ENCODE data around the gene IL1RAPL1.

GRCh38 chrX:28884823-28885222 is 297.6 kb downstream of the IL1RAPL1 start:
- TF ChIP-seq, protein P1, sequence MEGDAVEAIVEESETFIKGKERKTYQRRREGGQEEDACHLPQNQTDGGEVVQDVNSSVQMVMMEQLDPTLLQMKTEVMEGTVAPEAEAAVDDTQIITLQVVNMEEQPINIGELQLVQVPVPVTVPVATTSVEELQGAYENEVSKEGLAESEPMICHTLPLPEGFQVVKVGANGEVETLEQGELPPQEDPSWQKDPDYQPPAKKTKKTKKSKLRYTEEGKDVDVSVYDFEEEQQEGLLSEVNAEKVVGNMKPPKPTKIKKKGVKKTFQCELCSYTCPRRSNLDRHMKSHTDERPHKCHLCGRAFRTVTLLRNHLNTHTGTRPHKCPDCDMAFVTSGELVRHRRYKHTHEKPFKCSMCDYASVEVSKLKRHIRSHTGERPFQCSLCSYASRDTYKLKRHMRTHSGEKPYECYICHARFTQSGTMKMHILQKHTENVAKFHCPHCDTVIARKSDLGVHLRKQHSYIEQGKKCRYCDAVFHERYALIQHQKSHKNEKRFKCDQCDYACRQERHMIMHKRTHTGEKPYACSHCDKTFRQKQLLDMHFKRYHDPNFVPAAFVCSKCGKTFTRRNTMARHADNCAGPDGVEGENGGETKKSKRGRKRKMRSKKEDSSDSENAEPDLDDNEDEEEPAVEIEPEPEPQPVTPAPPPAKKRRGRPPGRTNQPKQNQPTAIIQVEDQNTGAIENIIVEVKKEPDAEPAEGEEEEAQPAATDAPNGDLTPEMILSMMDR (IDR thresholded peaks at IDR 0.05; ENCODE audit: borderline replicate concordance, extremely low read depth, low read length, poor library complexity, severe bottlenecking): no peak
- no peak for TF ChIP-seq EZH2 (IDR thresholded peaks at IDR 0.05; ENCODE audit: borderline replicate concordance, low read depth, low read length, severe bottlenecking)

Measured in DND-41 (cell line).